ENCODE results near the gene AATF.

DNA sequence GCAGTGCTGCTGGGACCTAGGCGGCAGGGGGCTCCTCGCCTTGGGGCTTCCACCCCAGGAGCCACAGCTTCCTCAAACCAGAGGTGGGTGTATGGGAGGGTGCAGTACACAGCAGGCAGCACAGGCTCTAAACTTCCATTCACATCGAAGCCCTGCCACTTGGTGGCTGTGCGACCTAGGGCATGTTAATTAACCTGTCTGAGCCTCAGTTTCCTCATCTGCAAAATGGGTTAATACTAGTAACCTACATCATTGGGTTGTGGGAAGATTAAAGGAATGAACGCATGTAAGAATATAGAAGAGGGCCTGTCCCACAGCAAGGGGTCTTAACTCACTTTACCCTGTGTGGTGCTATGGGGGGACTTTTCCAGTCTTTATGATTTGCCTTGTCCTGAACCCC lies 38.2 kb upstream of the AATF start:
- TF ChIP-seq EP300 (IDR thresholded peaks at IDR 0.05) (no peak), POLR2A (IDR thresholded peaks at IDR 0.05) (no peak)
- TF ChIP-seq, protein P1, sequence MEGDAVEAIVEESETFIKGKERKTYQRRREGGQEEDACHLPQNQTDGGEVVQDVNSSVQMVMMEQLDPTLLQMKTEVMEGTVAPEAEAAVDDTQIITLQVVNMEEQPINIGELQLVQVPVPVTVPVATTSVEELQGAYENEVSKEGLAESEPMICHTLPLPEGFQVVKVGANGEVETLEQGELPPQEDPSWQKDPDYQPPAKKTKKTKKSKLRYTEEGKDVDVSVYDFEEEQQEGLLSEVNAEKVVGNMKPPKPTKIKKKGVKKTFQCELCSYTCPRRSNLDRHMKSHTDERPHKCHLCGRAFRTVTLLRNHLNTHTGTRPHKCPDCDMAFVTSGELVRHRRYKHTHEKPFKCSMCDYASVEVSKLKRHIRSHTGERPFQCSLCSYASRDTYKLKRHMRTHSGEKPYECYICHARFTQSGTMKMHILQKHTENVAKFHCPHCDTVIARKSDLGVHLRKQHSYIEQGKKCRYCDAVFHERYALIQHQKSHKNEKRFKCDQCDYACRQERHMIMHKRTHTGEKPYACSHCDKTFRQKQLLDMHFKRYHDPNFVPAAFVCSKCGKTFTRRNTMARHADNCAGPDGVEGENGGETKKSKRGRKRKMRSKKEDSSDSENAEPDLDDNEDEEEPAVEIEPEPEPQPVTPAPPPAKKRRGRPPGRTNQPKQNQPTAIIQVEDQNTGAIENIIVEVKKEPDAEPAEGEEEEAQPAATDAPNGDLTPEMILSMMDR (IDR thresholded peaks at IDR 0.05), result no peak

Measured in ovary (tissue), 3 donors.